Sigmoid colon (tissue), 4 donors: ENCODE results near the gene YKT6.
A peak's percentile ranks its signal among the peaks of the same experiment; 100 is the strongest.

ENCODE experiments used
- EP300 ChIP-seq, 4 donors: sonication (generic); formaldehyde crosslinking; IDR thresholded peaks; one replicate each; pipeline ENCODE4 v1.6.1; 2017; ENCODE audit warnings: antibody characterized with exemption in 4 of 4
- POLR2A ChIP-seq, 2 donors: fragments of 450-650 bp; IDR thresholded peaks; one replicate each; pipeline ENCODE4 v1.6.1; 2016; ENCODE audit warnings: antibody characterized with exemption in 2 of 2, mild to moderate bottlenecking in 2 of 2, moderate library complexity in 2 of 2
- POLR2AphosphoS5 ChIP-seq, 4 donors: sonication (generic); formaldehyde crosslinking; IDR thresholded peaks; one replicate each; pipeline ENCODE4 v1.6.1; 2017; ENCODE audit warnings: antibody characterized with exemption in 4 of 4
- TF ChIP-seq, protein P1 (sequence below), 4 experiments: fragments of 450-650 bp in 3 of 4; fragments of 200-600 bp in 1 of 4; IDR thresholded peaks; one replicate each; pipeline ENCODE4 v1.5.1; 2016 to 2019; ENCODE audit warnings: antibody characterized with exemption in 4 of 4, mild to moderate bottlenecking in 3 of 4, moderate library complexity in 2 of 4

DNA sequence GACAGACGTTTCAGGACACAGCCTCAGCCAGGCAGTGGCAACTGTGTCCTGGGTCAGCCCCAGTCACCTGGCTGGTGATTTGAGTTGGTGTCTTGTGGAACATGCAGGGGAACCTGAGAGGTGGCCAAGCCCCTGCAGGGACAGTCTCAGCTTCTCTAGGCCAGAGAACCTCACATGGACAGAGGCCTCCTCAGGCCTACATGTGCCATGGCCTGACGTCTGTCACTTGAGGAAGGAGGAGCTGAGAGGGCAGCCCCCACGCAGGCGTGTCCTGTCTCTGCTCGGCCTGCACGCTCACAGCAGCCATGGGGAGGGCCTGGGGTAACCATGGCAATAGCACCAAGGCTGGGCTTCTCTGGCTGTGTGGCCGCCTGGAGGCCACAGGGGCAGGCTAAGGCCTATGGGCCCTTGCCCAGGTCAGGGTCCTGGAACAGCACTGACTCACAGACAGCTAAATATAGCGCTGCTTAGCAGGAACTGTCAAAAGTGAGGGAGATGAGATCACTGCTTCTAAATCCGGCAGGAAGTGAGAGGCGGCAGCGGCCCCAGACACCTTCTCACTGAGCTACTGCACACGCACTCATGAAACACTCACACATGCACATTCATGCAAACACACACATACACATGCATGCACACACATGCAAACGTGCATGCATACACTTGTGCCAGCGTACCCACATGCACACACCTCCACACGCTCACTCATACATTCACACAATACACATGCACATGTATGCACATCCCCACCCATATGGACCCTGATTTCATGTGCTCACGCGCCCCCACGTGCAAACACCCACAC is 57.0 kb downstream of the YKT6 start:
- TF ChIP-seq EP300 (IDR thresholded peaks at IDR 0.05) = no peak
- TF ChIP-seq, protein P1, sequence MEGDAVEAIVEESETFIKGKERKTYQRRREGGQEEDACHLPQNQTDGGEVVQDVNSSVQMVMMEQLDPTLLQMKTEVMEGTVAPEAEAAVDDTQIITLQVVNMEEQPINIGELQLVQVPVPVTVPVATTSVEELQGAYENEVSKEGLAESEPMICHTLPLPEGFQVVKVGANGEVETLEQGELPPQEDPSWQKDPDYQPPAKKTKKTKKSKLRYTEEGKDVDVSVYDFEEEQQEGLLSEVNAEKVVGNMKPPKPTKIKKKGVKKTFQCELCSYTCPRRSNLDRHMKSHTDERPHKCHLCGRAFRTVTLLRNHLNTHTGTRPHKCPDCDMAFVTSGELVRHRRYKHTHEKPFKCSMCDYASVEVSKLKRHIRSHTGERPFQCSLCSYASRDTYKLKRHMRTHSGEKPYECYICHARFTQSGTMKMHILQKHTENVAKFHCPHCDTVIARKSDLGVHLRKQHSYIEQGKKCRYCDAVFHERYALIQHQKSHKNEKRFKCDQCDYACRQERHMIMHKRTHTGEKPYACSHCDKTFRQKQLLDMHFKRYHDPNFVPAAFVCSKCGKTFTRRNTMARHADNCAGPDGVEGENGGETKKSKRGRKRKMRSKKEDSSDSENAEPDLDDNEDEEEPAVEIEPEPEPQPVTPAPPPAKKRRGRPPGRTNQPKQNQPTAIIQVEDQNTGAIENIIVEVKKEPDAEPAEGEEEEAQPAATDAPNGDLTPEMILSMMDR (IDR thresholded peaks at IDR 0.05) = no peak
- peak in 1 of 4 donors; percentile 21 for TF ChIP-seq POLR2AphosphoS5 (IDR thresholded peaks at IDR 0.05)
- no peak for TF ChIP-seq POLR2A (IDR thresholded peaks at IDR 0.05)
